WI38 (cell line): ENCODE results near the gene MSI2.

Source experiments
- H3K4me3 ChIP-seq: 2 replicates; pipeline ENCODE4 v1.5.1; 2011; ENCODE audit warnings: low read depth, mild to moderate bottlenecking, control low read depth, low read length
- CTCF ChIP-seq: IDR thresholded peaks from 2 replicates; pipeline ENCODE4 v1.5.1; 2012; ENCODE audit warnings: low read depth, mild to moderate bottlenecking, control low read depth, low read length

The MSI2 gene

GRCh38 chr17:57393368-57393767, 137.0 kb downstream of the MSI2 start:
- no peak for TF ChIP-seq CTCF
- H3K4me3 ChIP-seq = no peak overlapping the region

- TF ChIP-seq CTCF = no peak
- no peak overlapping the region for H3K4me3 ChIP-seq
Observed at GRCh38 chr17:57394375-57394774, 138.1 kb downstream of the MSI2 start.

- H3K4me3 ChIP-seq = no peak overlapping the region
- no peak for TF ChIP-seq CTCF
Observed at GRCh38 chr17:57395721-57396321, 139.5 kb downstream of the MSI2 start.

- TF ChIP-seq CTCF = no peak
- no peak overlapping the region for H3K4me3 ChIP-seq
Observed at GRCh38 chr17:57396511-57396921, 140.2 kb downstream of the MSI2 start.

- no peak for TF ChIP-seq CTCF
- no peak overlapping the region for H3K4me3 ChIP-seq
Observed at GRCh38 chr17:57397402-57397801, 141.1 kb downstream of the MSI2 start.

- TF ChIP-seq CTCF = no peak
- no peak overlapping the region for H3K4me3 ChIP-seq
Observed at GRCh38 chr17:57399690-57400089, 143.4 kb downstream of the MSI2 start.

- H3K4me3 ChIP-seq = no peak overlapping the region
- TF ChIP-seq CTCF = no peak
Observed at GRCh38 chr17:57400648-57401047, 144.3 kb downstream of the MSI2 start.
